ENCODE results near the gene MARCHF11. TPM values are rescaled to one million over a fixed set of nuclear protein-coding genes. Genes with fewer than 3 reads are reported as not detected.

The MARCHF11 gene
- total RNA-seq, 1 experiment from 2014 or later: not detected

DNA sequence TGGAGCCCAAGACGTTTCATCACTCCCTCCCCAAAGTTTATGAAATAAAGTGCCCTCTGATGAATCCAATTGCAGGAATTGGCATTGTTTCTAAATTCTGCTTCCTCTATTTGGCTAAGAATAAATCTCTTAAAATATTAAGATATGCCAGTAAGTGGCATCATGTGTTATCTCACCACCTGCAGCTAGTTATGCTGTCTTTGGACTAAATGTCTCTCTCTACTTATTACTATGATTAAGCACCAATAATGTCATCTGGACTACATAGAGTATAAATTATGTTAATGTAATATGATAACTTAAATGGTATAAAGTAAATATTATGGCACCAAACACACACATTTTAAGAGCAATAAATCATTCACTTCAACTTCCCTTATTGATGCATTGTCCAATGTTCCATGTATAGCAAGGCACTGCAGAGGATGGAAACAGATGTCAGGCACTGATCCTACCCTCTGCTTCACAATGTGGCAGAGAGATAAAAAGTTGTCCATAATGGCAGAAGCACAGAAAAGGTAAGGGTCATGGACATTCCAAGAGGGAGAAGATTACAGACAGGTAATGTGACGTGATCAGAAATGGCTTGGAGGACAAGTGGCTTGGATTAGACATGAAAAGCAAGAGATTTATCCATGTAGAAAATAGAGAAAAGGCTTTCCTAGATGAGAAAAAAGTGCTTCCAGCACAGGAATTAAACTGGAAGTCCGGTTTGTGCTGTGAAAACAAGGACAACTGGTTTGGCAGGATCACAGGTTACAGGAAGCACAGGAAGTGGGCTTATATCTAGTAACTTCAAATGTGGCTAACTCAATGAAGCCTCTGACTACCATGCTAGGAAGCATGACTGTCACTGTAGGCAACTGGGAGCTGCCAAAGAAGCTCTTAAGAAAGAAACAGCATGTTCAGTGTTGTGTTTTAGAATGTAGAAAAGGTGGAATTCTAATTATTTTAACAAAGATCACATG, 26.7 kb downstream of the MARCHF11 start:
- no TSS peak for BruUV-seq (replicated peaks)
- DNase-seq (ENCODE audit: low read depth, low spot score): no peak
- CTCF ChIA-PET: no interaction called here
- H3K27ac ChIP-seq (ENCODE audit: low read length): no peak overlapping the region
- POLR2A ChIA-PET: no interaction called here
- H3K27me3 ChIP-seq (ENCODE audit: control insufficient read depth, insufficient read depth, low read length): no peaks in the 10 kb centered on the region
- intact Hi-C loops (cut with micrococcal nuclease; ENCODE audit: unreplicated experiment): no loop called here
- in situ Hi-C loops (cut with HindIII; ENCODE audit: low pct_unique_long_range_greater_than_20kb, low sequenced_read_pairs): no loop called here
- H3K4me3 ChIP-seq (ENCODE audit: low read depth in 2 of 2, low read length in 2 of 2): no peak overlapping the region
- no peaks in the 10 kb centered on the region for H3K36me3 ChIP-seq (ENCODE audit: control insufficient read depth, insufficient read depth, low read length)
- H3K9me3 ChIP-seq (ENCODE audit: control insufficient read depth, insufficient read depth, low read depth, low read length): no peaks in the 10 kb centered on the region
- H3K4me1 ChIP-seq (ENCODE audit: control insufficient read depth, insufficient read depth, low read length): no peaks in the 10 kb centered on the region
- no peak for ATAC-seq
- no peak for TF ChIP-seq SIN3A (IDR thresholded peaks at IDR 0.05; ENCODE audit: borderline replicate concordance, insufficient read depth, low read depth, low read length)
- no peak for TF ChIP-seq TCF7L2 (IDR thresholded peaks at IDR 0.05; ENCODE audit: low read depth, low read length)
- no peak for TF ChIP-seq POLR2AphosphoS5 (IDR thresholded peaks at IDR 0.05; ENCODE audit: low read depth, low read length)
- TF ChIP-seq, protein P1, sequence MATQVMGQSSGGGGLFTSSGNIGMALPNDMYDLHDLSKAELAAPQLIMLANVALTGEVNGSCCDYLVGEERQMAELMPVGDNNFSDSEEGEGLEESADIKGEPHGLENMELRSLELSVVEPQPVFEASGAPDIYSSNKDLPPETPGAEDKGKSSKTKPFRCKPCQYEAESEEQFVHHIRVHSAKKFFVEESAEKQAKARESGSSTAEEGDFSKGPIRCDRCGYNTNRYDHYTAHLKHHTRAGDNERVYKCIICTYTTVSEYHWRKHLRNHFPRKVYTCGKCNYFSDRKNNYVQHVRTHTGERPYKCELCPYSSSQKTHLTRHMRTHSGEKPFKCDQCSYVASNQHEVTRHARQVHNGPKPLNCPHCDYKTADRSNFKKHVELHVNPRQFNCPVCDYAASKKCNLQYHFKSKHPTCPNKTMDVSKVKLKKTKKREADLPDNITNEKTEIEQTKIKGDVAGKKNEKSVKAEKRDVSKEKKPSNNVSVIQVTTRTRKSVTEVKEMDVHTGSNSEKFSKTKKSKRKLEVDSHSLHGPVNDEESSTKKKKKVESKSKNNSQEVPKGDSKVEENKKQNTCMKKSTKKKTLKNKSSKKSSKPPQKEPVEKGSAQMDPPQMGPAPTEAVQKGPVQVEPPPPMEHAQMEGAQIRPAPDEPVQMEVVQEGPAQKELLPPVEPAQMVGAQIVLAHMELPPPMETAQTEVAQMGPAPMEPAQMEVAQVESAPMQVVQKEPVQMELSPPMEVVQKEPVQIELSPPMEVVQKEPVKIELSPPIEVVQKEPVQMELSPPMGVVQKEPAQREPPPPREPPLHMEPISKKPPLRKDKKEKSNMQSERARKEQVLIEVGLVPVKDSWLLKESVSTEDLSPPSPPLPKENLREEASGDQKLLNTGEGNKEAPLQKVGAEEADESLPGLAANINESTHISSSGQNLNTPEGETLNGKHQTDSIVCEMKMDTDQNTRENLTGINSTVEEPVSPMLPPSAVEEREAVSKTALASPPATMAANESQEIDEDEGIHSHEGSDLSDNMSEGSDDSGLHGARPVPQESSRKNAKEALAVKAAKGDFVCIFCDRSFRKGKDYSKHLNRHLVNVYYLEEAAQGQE (IDR thresholded peaks at IDR 0.05; ENCODE audit: insufficient read depth in 1 of 2, low read depth in 2 of 2, low read length in 1 of 2): no peak
- no peak for TF ChIP-seq CTCF (IDR thresholded peaks at IDR 0.05)

GRCh38 chr5:16149621-16150020, 30.0 kb downstream of the MARCHF11 start:
- BruUV-seq (replicated peaks): no TSS peak
- POLR2A ChIA-PET: no interaction called here
- intact Hi-C loops (cut with micrococcal nuclease; ENCODE audit: unreplicated experiment): no loop called here

More at GRCh38 chr5:16149621-16150020, 30.0 kb downstream of the MARCHF11 start:
- H3K27ac ChIP-seq (ENCODE audit: low read length): no peak overlapping the region
- no peaks in the 10 kb centered on the region for H3K9me3 ChIP-seq (ENCODE audit: control insufficient read depth, insufficient read depth, low read depth, low read length)
- no peaks in the 10 kb centered on the region for H3K4me1 ChIP-seq (ENCODE audit: control insufficient read depth, insufficient read depth, low read length)
- CTCF ChIA-PET: no interaction called here
- TF ChIP-seq, protein P1 (IDR thresholded peaks at IDR 0.05; ENCODE audit: insufficient read depth in 1 of 2, low read depth in 2 of 2, low read length in 1 of 2): no peak
- TF ChIP-seq POLR2AphosphoS5 (IDR thresholded peaks at IDR 0.05; ENCODE audit: low read depth, low read length) (no peak), CTCF (IDR thresholded peaks at IDR 0.05) (no peak), SIN3A (IDR thresholded peaks at IDR 0.05; ENCODE audit: borderline replicate concordance, insufficient read depth, low read depth, low read length) (no peak), TCF7L2 (IDR thresholded peaks at IDR 0.05; ENCODE audit: low read depth, low read length) (no peak)
- DNase-seq (ENCODE audit: low read depth, low spot score) (no peak), ATAC-seq (no peak)
- in situ Hi-C loops (cut with HindIII; ENCODE audit: low pct_unique_long_range_greater_than_20kb, low sequenced_read_pairs): no loop called here
- no peaks in the 10 kb centered on the region for H3K27me3 ChIP-seq (ENCODE audit: control insufficient read depth, insufficient read depth, low read length)
- H3K36me3 ChIP-seq (ENCODE audit: control insufficient read depth, insufficient read depth, low read length): no peaks in the 10 kb centered on the region
- no peak overlapping the region for H3K4me3 ChIP-seq (ENCODE audit: low read depth in 2 of 2, low read length in 2 of 2)

All from Panc1 (cell line).